ENCODE results near the gene MVK.

- TF ChIP-seq, protein P1, sequence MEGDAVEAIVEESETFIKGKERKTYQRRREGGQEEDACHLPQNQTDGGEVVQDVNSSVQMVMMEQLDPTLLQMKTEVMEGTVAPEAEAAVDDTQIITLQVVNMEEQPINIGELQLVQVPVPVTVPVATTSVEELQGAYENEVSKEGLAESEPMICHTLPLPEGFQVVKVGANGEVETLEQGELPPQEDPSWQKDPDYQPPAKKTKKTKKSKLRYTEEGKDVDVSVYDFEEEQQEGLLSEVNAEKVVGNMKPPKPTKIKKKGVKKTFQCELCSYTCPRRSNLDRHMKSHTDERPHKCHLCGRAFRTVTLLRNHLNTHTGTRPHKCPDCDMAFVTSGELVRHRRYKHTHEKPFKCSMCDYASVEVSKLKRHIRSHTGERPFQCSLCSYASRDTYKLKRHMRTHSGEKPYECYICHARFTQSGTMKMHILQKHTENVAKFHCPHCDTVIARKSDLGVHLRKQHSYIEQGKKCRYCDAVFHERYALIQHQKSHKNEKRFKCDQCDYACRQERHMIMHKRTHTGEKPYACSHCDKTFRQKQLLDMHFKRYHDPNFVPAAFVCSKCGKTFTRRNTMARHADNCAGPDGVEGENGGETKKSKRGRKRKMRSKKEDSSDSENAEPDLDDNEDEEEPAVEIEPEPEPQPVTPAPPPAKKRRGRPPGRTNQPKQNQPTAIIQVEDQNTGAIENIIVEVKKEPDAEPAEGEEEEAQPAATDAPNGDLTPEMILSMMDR (conservative IDR thresholded peaks at IDR 0.05 in 1 of 2, IDR thresholded peaks at IDR 0.05 in 1 of 2; ENCODE audit: extremely low read depth in 1 of 2, insufficient read depth in 1 of 2, low read depth in 1 of 2, low read length in 2 of 2) = no peak
- no peak for TF ChIP-seq EZH2 (IDR thresholded peaks at IDR 0.05; ENCODE audit: borderline replicate concordance, low read length)
These were observed 35.2 kb downstream of the MVK start for GRCh38 chr12:109608793-109609192.
